Right atrium auricular region (tissue), 2 donors: Measurements from ENCODE around the gene MN1. TPM values are rescaled to one million over a fixed set of nuclear protein-coding genes. Genes with fewer than 3 reads are reported as not detected.

Source experiments
- DNase-seq: peaks from one replicate; pipeline ENCODE4 v3.0.0-alpha.2; 2019; ENCODE audit warnings: low spot score
- H3K27ac ChIP-seq, 2 donors: fragments of 200-600 bp; sonication (generic); 1 replicate in 1 of 2; 2 replicates in 1 of 2; pipeline ENCODE4 v1.5.1; 2016 to 2019
- H3K27me3 ChIP-seq, 2 donors: fragments of 200-600 bp; sonication (generic); one replicate each; pipeline versions ENCODE4 v1.5.1 to v1.6.0; 2017 to 2019
- H3K36me3 ChIP-seq: fragments of 200-600 bp; sonication (generic); one replicate; pipeline ENCODE4 v1.5.1; 2016
- H3K4me1 ChIP-seq, 2 donors: fragments of 200-600 bp; sonication (generic); one replicate each; pipeline versions ENCODE4 v1.5.1 to v1.6.0; 2017 to 2019
- H3K4me3 ChIP-seq, 2 donors: fragments of 200-600 bp; sonication (generic); 1 replicate in 1 of 2; 2 replicates in 1 of 2; pipeline ENCODE4 v1.5.1; 2017 to 2019; ENCODE audit warnings: mild to moderate bottlenecking in 1 of 2, moderate library complexity in 1 of 2
- H3K9me3 ChIP-seq, 2 donors: fragments of 200-600 bp; sonication (generic); one replicate each; pipeline ENCODE4 v1.5.1; 2019
- total RNA-seq, 2 donors: library from RNA; depleted of rRNA; stranded (reverse); fragments of >200 nt; gene quantifications; one replicate each; pipeline ENCODE4 v1.1.0, GENCODE V29; 2016
- TF ChIP-seq, protein P1 (sequence below), 2 donors: fragments of 200-600 bp; sonication (generic); IDR thresholded peaks; one replicate each; pipeline ENCODE4 v1.5.1; 2019; ENCODE audit warnings: antibody characterized with exemption in 2 of 2

Gene MN1
- total RNA-seq, 2 donors from 2014 or later = 13.0 to 14.3 TPM

DNA sequence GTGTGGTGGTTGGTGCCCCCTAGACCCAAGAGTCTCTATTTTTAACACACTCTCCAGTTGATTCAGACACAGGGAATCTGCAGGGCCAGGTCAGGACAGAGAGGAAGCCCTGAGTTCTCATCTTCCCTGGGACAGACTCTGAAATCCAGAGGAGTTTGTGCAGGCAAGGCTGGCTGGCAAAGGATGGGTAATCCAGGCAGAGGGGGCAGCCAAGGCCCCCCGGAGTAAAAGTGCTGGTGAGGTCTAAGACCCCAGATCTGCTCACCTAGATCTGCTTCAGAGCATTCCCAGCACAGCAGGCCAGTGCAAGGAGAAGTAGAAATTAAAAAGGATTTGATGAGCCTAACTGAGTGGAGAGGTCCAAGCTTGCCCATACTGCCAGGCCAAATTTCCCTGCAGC lies 40.6 kb upstream of the MN1 start:
- TF ChIP-seq, protein P1, sequence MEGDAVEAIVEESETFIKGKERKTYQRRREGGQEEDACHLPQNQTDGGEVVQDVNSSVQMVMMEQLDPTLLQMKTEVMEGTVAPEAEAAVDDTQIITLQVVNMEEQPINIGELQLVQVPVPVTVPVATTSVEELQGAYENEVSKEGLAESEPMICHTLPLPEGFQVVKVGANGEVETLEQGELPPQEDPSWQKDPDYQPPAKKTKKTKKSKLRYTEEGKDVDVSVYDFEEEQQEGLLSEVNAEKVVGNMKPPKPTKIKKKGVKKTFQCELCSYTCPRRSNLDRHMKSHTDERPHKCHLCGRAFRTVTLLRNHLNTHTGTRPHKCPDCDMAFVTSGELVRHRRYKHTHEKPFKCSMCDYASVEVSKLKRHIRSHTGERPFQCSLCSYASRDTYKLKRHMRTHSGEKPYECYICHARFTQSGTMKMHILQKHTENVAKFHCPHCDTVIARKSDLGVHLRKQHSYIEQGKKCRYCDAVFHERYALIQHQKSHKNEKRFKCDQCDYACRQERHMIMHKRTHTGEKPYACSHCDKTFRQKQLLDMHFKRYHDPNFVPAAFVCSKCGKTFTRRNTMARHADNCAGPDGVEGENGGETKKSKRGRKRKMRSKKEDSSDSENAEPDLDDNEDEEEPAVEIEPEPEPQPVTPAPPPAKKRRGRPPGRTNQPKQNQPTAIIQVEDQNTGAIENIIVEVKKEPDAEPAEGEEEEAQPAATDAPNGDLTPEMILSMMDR (IDR thresholded peaks at IDR 0.05) = no peak
- Histone ChIP-seq H3K36me3 (peaks cover 7% of the 10 kb centered on the region), H3K27ac (peak overlapping the region in 1 of 2 donors; percentile 12), H3K4me1 (peaks cover 0 to 20% of the 10 kb centered on the region in 2 donors), H3K9me3 (no peaks in the 10 kb centered on the region), H3K4me3 (no peak overlapping the region), H3K27me3 (no peaks in the 10 kb centered on the region)
- DNase-seq = no peak

DNA sequence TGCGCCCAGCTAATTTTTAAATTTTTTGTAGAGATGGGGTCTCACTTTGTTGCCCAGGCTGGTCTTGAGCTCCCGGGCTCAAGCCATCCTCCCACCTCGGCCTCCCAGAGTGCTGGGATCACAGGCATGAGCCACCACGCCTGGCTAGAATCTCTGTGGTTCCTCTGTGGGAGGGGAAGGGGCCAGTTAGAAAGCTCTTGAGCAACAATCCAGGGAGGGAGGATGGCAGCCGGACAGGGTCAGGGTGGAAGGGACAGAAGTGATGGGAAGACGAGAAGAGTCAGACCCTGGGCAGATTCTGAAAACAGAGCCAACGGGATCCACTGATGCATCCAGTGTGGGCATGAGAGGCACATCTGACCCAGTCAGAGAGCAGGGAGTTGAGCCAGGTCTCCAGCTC lies 38.9 kb upstream of the MN1 start:
- TF ChIP-seq, protein P1 (IDR thresholded peaks at IDR 0.05) = no peak

DNA sequence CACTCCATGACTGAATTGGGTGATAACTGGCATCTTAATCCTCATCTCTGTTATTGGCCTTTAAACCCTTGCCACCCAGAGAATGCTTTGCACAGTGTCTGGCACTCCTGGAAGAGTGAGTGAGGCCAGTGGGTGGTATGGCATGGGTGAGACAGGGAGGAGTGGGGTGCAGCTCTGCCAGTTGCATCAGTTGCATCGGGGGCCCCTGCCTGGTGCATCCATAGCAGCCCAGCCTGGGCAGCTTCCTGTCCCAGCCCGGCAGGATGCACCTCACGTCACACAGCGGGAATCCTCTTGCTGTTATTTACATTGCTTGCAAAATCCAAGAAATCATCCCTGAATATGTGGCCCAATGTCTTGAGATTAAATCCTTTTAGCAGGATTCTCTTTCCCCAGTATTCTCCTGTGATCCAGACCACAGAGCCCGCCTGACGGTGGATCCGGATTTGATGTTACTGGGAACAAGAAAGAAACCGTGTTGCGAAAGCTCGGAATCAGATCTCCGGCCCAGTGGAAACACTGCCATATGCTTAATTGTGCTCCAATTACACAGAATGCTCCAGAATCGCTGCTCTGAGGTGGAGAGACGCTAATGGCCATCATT lies 37.6 kb upstream of the MN1 start:
- no peaks in the 10 kb centered on the region for H3K9me3 ChIP-seq
- no peaks in the 10 kb centered on the region for H3K27me3 ChIP-seq
- H3K4me1 ChIP-seq = peaks cover 0 to 20% of the 10 kb centered on the region in 2 donors
- TF ChIP-seq, protein P1 (IDR thresholded peaks at IDR 0.05) = no peak
- no peak for DNase-seq
- H3K36me3 ChIP-seq = no peaks in the 10 kb centered on the region
- no peak overlapping the region for H3K27ac ChIP-seq
- H3K4me3 ChIP-seq = no peak overlapping the region

More for the DNA sequence above, 38.9 kb upstream of the MN1 start:
- no peaks in the 10 kb centered on the region for H3K27me3 ChIP-seq
- no peaks in the 10 kb centered on the region for H3K9me3 ChIP-seq
- no peaks in the 10 kb centered on the region for H3K36me3 ChIP-seq
- H3K4me3 ChIP-seq = no peak overlapping the region
- no peak for DNase-seq
- no peak overlapping the region for H3K27ac ChIP-seq
- peaks cover 0 to 20% of the 10 kb centered on the region in 2 donors for H3K4me1 ChIP-seq

DNA sequence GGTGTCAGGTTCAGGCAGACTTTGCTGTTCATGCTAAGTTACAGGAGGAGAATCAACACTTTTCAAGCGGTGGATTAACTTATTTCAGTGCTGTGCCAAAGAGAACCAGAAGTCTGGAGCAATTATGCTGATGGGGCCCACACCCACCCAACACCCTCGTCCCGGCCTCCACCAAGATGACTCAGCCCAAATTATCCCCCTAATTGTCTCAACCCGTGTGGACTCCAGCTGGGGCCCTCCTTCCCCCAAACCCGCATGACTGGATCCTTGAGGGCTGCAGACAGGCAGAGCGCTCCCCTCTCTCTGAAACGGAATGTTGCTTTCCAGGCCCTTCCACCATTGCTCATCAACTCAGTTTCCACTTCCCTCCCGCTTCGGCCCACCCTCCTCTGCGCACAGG lies 34.6 kb upstream of the MN1 start:
- no peak for DNase-seq
- Histone ChIP-seq H3K27ac (no peak overlapping the region), H3K36me3 (no peaks in the 10 kb centered on the region), H3K27me3 (no peaks in the 10 kb centered on the region), H3K4me3 (no peak overlapping the region), H3K9me3 (no peaks in the 10 kb centered on the region), H3K4me1 (no peaks in the 10 kb centered on the region)
- TF ChIP-seq, protein P1 (IDR thresholded peaks at IDR 0.05) = no peak

DNA sequence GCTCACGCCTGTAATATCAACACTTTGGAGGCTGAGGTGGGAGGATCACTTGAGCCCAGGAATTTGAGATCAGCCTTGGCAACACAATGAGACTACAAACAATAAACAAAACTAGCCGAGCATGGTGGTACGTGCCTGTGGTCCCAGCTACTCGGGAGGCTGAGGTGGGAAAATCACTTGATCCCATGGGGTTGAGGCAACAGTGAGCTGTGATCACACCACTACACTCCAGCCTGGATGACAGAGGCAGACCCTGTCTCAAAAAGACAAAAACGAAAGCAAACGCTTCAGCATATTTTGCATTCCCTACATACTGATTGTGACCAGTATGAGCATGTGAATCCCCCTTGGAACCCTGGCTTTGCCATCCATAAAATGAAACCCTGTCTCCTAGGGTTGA lies 33.9 kb upstream of the MN1 start:
- TF ChIP-seq, protein P1 (IDR thresholded peaks at IDR 0.05) = no peak
- DNase-seq = no peak
- H3K27ac ChIP-seq = no peak overlapping the region
- H3K36me3 ChIP-seq = no peaks in the 10 kb centered on the region
- no peak overlapping the region for H3K4me3 ChIP-seq
- no peaks in the 10 kb centered on the region for H3K9me3 ChIP-seq
- no peaks in the 10 kb centered on the region for H3K4me1 ChIP-seq
- H3K27me3 ChIP-seq = no peaks in the 10 kb centered on the region
